ENCODE data around the gene CR1.

The CR1 gene

GRCh38 chr1:207502726-207503125, 6.8 kb downstream of the CR1 start:
- DNase-seq (ENCODE audit: low read depth) = no peak
- TF ChIP-seq, protein P1, sequence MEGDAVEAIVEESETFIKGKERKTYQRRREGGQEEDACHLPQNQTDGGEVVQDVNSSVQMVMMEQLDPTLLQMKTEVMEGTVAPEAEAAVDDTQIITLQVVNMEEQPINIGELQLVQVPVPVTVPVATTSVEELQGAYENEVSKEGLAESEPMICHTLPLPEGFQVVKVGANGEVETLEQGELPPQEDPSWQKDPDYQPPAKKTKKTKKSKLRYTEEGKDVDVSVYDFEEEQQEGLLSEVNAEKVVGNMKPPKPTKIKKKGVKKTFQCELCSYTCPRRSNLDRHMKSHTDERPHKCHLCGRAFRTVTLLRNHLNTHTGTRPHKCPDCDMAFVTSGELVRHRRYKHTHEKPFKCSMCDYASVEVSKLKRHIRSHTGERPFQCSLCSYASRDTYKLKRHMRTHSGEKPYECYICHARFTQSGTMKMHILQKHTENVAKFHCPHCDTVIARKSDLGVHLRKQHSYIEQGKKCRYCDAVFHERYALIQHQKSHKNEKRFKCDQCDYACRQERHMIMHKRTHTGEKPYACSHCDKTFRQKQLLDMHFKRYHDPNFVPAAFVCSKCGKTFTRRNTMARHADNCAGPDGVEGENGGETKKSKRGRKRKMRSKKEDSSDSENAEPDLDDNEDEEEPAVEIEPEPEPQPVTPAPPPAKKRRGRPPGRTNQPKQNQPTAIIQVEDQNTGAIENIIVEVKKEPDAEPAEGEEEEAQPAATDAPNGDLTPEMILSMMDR (conservative IDR thresholded peaks at IDR 0.05; ENCODE audit: low read depth, low read length) = no peak
- H3K4me3 ChIP-seq (ENCODE audit: low read depth, low read length) = no peak overlapping the region

GRCh38 chr1:207503950-207504349, 8.0 kb downstream of the CR1 start:
- TF ChIP-seq, protein P1 (conservative IDR thresholded peaks at IDR 0.05; ENCODE audit: low read depth, low read length) = no peak
- DNase-seq (ENCODE audit: low read depth) = no peak
- no peak overlapping the region for H3K4me3 ChIP-seq (ENCODE audit: low read depth, low read length)

- no peak for DNase-seq (ENCODE audit: low read depth)
- no peak overlapping the region for H3K4me3 ChIP-seq (ENCODE audit: low read depth, low read length)
- TF ChIP-seq, protein P1 (conservative IDR thresholded peaks at IDR 0.05; ENCODE audit: low read depth, low read length) = no peak
Measured at GRCh38 chr1:207504438-207504837, 8.5 kb downstream of the CR1 start.

- no peak for DNase-seq (ENCODE audit: low read depth)
- TF ChIP-seq, protein P1 (conservative IDR thresholded peaks at IDR 0.05; ENCODE audit: low read depth, low read length) = no peak
- no peak overlapping the region for H3K4me3 ChIP-seq (ENCODE audit: low read depth, low read length)
Measured at GRCh38 chr1:207510444-207510843, 14.5 kb downstream of the CR1 start.

DNA sequence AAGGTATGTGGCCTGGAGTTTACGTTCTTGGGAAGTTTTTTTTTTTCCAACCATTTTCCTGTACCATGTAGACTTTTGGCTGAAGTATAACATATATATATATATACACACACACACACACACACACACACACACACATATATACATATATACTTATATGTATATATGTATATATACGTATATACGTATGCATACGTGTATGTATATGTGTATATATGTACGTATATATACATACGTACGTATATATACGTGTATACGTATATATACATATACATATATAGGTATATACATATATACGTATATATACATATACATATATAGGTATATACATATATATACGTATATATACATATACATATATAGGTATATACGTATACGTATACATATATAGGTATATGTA, 18.9 kb downstream of the CR1 start:
- TF ChIP-seq, protein P1 (conservative IDR thresholded peaks at IDR 0.05; ENCODE audit: low read depth, low read length) = no peak
- no peak overlapping the region for H3K4me3 ChIP-seq (ENCODE audit: low read depth, low read length)
- no peak for DNase-seq (ENCODE audit: low read depth)

DNA sequence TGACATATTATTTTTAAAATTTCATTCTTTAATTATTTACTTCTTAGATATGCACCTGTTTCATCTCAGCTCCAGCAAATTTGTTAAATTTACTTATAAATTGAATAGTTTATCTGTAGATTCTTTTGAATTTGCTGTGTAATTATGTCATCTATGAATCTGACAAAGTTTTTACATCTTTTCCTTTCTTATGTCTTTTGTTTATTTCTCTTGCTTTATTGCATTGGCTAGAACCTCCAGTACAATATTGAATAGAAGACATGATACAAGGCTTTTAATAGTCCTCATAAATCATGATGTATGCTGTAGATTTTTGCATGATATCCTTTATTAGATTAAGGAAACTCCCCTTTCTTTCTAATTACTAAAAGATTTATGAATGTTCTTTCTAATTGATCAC, 20.8 kb downstream of the CR1 start:
- DNase-seq (ENCODE audit: low read depth) = no peak
- H3K4me3 ChIP-seq (ENCODE audit: low read depth, low read length) = no peak overlapping the region
- TF ChIP-seq, protein P1 (conservative IDR thresholded peaks at IDR 0.05; ENCODE audit: low read depth, low read length) = no peak

GRCh38 chr1:207518608-207519236, 22.8 kb downstream of the CR1 start:
- H3K4me3 ChIP-seq (ENCODE audit: low read depth, low read length) = no peak overlapping the region
- DNase-seq (ENCODE audit: low read depth) = no peak
- TF ChIP-seq, protein P1 (conservative IDR thresholded peaks at IDR 0.05; ENCODE audit: low read depth, low read length) = no peak

All from choroid plexus epithelial cell (primary cell).